ENCODE measurements around the gene TRPC5OS.

The TRPC5OS gene

GRCh38 chrX:111875881-111876280, at the start of gene TRPC5OS:
Gene TRPC5OS (plus strand): TSS chrX:111876181. CDS start chrX:111901850, 25,669 bp downstream.
- no peak for DNase-seq (ENCODE audit: low read depth, low spot score)

GRCh38 chrX:111829345-111829744, 46.6 kb upstream of the TRPC5OS start:
- no peak for DNase-seq (ENCODE audit: low read depth, low spot score)

- DNase-seq (ENCODE audit: low read depth, low spot score) = no peak
Measured at GRCh38 chrX:111830571-111830970, 45.4 kb upstream of the TRPC5OS start.

GRCh38 chrX:111831343-111831742, 44.6 kb upstream of the TRPC5OS start:
- DNase-seq (ENCODE audit: low read depth, low spot score) = no peak

GRCh38 chrX:111837197-111837596, 38.8 kb upstream of the TRPC5OS start:
- DNase-seq (ENCODE audit: low read depth, low spot score) = no peak

GRCh38 chrX:111847491-111848133, 28.4 kb upstream of the TRPC5OS start:
- no peak for DNase-seq (ENCODE audit: low read depth, low spot score)

- DNase-seq (ENCODE audit: low read depth, low spot score) = no peak
Measured at GRCh38 chrX:111848541-111848940, 27.4 kb upstream of the TRPC5OS start.

GRCh38 chrX:111850975-111851374, 25.0 kb upstream of the TRPC5OS start:
- DNase-seq (ENCODE audit: low read depth, low spot score) = no peak

- DNase-seq (ENCODE audit: low read depth, low spot score) = no peak
Measured at GRCh38 chrX:111854556-111855490, 21.2 kb upstream of the TRPC5OS start.

- no peak for DNase-seq (ENCODE audit: low read depth, low spot score)
Measured at GRCh38 chrX:111857534-111858060, 18.4 kb upstream of the TRPC5OS start.

GRCh38 chrX:111861605-111862004, 14.4 kb upstream of the TRPC5OS start:
- DNase-seq (ENCODE audit: low read depth, low spot score) = no peak

- DNase-seq (ENCODE audit: low read depth, low spot score) = no peak
Measured at GRCh38 chrX:111867236-111867635, 8.7 kb upstream of the TRPC5OS start.

- DNase-seq (ENCODE audit: low read depth, low spot score) = no peak
Measured at GRCh38 chrX:111868726-111869638, 7.0 kb upstream of the TRPC5OS start.

- no peak for DNase-seq (ENCODE audit: low read depth, low spot score)
Measured at GRCh38 chrX:111869639-111870034, 6.3 kb upstream of the TRPC5OS start.

GRCh38 chrX:111874241-111874640, 1.7 kb upstream of the TRPC5OS start:
- DNase-seq (ENCODE audit: low read depth, low spot score) = no peak

- DNase-seq (ENCODE audit: low read depth, low spot score) = no peak
Measured at GRCh38 chrX:111876646-111877045, 665 bp downstream of the TRPC5OS start.

- DNase-seq (ENCODE audit: low read depth, low spot score) = no peak
Measured at GRCh38 chrX:111877681-111878080, 1.7 kb downstream of the TRPC5OS start.

- no peak for DNase-seq (ENCODE audit: low read depth, low spot score)
Measured at GRCh38 chrX:111880735-111881134, 4.8 kb downstream of the TRPC5OS start.

GRCh38 chrX:111881715-111882114, 5.7 kb downstream of the TRPC5OS start:
- DNase-seq (ENCODE audit: low read depth, low spot score) = no peak

- DNase-seq (ENCODE audit: low read depth, low spot score) = no peak
Measured at GRCh38 chrX:111886678-111887077, 10.7 kb downstream of the TRPC5OS start.

GRCh38 chrX:111888600-111888999, 12.6 kb downstream of the TRPC5OS start:
- no peak for DNase-seq (ENCODE audit: low read depth, low spot score)

- DNase-seq (ENCODE audit: low read depth, low spot score) = no peak
Measured at GRCh38 chrX:111892375-111892774, 16.4 kb downstream of the TRPC5OS start.
